ENCODE results near the gene AKR1E2.

Gene AKR1E2

GRCh38 chr10:4894335-4894734, 68.3 kb downstream of the AKR1E2 start:
- Histone ChIP-seq H3K27me3 (ENCODE audit: insufficient read depth, low read length, poor library complexity) (no peaks in the 10 kb centered on the region), H3K4me3 (ENCODE audit: low read depth in 1 of 2, low read length in 2 of 2) (no peak overlapping the region), H3K9me3 (ENCODE audit: insufficient read depth, low read length, severe bottlenecking) (no peaks in the 10 kb centered on the region), H3K27ac (ENCODE audit: low read length) (no peak overlapping the region), H3K79me2 (ENCODE audit: insufficient read depth, low read length) (no peaks in the 10 kb centered on the region), H2AFZ (ENCODE audit: low read depth, low read length) (no peak overlapping the region), H3K9ac (ENCODE audit: low read depth, low read length) (no peak overlapping the region), H3K4me1 (ENCODE audit: insufficient read depth, low read length) (no peaks in the 10 kb centered on the region), H3K36me3 (ENCODE audit: insufficient read depth, low read length) (no peaks in the 10 kb centered on the region), H4K20me1 (ENCODE audit: insufficient read depth, low read length) (no peaks in the 10 kb centered on the region), H3K4me2 (ENCODE audit: insufficient read depth, low read length) (no peak overlapping the region)
- TF ChIP-seq CTCF (IDR thresholded peaks at IDR 0.05; ENCODE audit: borderline replicate concordance, extremely low read depth, low read length, poor library complexity, severe bottlenecking) (no peak), EZH2 (IDR thresholded peaks at IDR 0.05; ENCODE audit: borderline replicate concordance, low read depth, low read length, severe bottlenecking) (no peak)
- ATAC-seq (ENCODE audit: insufficient read depth, low read depth) (no peak), DNase-seq (no peak)

Measured in DND-41 (cell line).